ENCODE measurements around the gene PTPRN2. TPM values are rescaled to one million over a fixed set of nuclear protein-coding genes. Genes with fewer than 3 reads are reported as not detected.

The PTPRN2 gene
- total and polyA plus RNA-seq, 2 of the 13 experiments (the other 11 are each of a cell fraction or from before 2014, with no cell fraction given), result 2.5 to 24.2 TPM

- H4K20me1 ChIP-seq (ENCODE audit: insufficient read depth, low read length), result 0 out of 2 replicates have a peak, but pooled peaks cover 3% of the 10 kb centered on the region
- H3K36me3 ChIP-seq (replicated peaks in 1 of 2; ENCODE audit: control insufficient read depth in 1 of 2, insufficient read depth in 2 of 2, low read length in 2 of 2), result peaks cover 0 to 7% of the 10 kb centered on the region in 2 experiments; a peak in 1 of 5 replicates
- CTCF ChIA-PET (ENCODE audit: low intra/inter-chr PET ratio, low total read pairs), result no interaction called here
- H3K9me3 ChIP-seq (ENCODE audit: low read length), result no peaks in the 10 kb centered on the region
- H3K9ac ChIP-seq (ENCODE audit: insufficient read depth, low read depth, low read length), result no peak overlapping the region
- no peaks in the 10 kb centered on the region for H3K79me2 ChIP-seq (ENCODE audit: insufficient read depth, low read length)
- no peak overlapping the region for H3K4me3 ChIP-seq (replicated peaks in 1 of 3; ENCODE audit: insufficient read depth in 1 of 3, low read depth in 2 of 3, low read length in 3 of 3)
- no TSS peak for BruUV-seq (replicated peaks)
- peaks cover 14% of the 10 kb centered on the region for H3K4me1 ChIP-seq (ENCODE audit: insufficient read depth, low read length)
- in situ Hi-C loops (cut with HindIII; ENCODE audit: extremely low pct_ligation_motif_present, low pct_unique_long_range_greater_than_20kb), result no loop called here
- DNase-seq (ENCODE audit: low spot score) (no peak), ATAC-seq (no peak), FAIRE-seq (no peak)
- H3K4me2 ChIP-seq (ENCODE audit: low read depth, low read length), result no peak overlapping the region
- intact Hi-C loops (cut with micrococcal nuclease; ENCODE audit: unreplicated experiment), result no loop called here
- no peak for TF ChIP-seq DMAP1 (CRISPR knock-in tag; IDR thresholded peaks at IDR 0.05)
- TF ChIP-seq, protein P1, sequence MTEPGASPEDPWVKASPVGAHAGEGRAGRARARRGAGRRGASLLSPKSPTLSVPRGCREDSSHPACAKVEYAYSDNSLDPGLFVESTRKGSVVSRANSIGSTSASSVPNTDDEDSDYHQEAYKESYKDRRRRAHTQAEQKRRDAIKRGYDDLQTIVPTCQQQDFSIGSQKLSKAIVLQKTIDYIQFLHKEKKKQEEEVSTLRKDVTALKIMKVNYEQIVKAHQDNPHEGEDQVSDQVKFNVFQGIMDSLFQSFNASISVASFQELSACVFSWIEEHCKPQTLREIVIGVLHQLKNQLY (CRISPR knock-in tag; IDR thresholded peaks at IDR 0.05), result no peak
- TF ChIP-seq, protein P2, sequence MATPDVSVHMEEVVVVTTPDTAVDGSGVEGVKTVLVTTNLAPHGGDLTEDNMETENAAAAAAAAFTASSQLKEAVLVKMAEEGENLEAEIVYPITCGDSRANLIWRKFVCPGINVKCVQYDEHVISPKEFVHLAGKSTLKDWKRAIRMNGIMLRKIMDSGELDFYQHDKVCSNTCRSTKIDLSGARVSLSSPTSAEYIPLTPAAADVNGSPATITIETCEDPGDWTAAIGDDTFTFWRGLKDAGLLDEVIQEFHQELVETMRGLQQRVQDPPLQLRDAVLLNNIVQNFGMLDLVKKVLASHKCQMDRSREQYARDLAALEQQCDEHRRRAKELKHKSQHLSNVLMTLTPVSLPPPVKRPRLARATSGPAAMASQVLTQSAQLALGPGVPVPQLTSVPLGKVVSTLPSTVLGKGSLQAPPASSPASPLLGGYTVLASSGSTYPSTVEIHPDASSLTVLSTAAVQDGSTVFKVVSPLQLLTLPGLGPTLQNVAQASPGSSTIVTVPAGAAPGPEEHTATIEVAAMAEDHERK (CRISPR knock-in tag; IDR thresholded peaks at IDR 0.05; ENCODE audit: low read depth), result no peak
- no peak for TF ChIP-seq ZNF264 (CRISPR knock-in tag; IDR thresholded peaks at IDR 0.05)
- TF ChIP-seq, protein P3, sequence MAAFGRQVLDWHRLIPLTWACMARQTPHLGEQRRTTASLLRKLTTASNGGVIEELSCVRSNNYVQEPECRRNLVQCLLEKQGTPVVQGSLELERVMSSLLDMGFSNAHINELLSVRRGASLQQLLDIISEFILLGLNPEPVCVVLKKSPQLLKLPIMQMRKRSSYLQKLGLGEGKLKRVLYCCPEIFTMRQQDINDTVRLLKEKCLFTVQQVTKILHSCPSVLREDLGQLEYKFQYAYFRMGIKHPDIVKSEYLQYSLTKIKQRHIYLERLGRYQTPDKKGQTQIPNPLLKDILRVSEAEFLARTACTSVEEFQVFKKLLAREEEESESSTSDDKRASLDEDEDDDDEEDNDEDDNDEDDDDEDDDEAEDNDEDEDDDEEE (CRISPR knock-in tag; IDR thresholded peaks at IDR 0.05), result no peak
- TF ChIP-seq ELF4 (CRISPR knock-in tag; IDR thresholded peaks at IDR 0.05; ENCODE audit: borderline replicate concordance), result no peak
- TF ChIP-seq CCDC6 (CRISPR knock-in tag; IDR thresholded peaks at IDR 0.05), result no peak
- no peak for TF ChIP-seq MED1 (CRISPR knock-in tag; IDR thresholded peaks at IDR 0.05)
- TF ChIP-seq HOXA5 (CRISPR knock-in tag; IDR thresholded peaks at IDR 0.05), result no peak
- no peak for TF ChIP-seq TOPORS (CRISPR knock-in tag; IDR thresholded peaks at IDR 0.05)
- no peak for TF ChIP-seq ZNF337 (CRISPR knock-in tag; IDR thresholded peaks at IDR 0.05; ENCODE audit: borderline replicate concordance, low read depth)
- no peak for TF ChIP-seq SETDB1 (CRISPR knock-in tag; IDR thresholded peaks at IDR 0.05; ENCODE audit: borderline replicate concordance)
- no peak for TF ChIP-seq HOXD1 (CRISPR knock-in tag; IDR thresholded peaks at IDR 0.05)
- TF ChIP-seq HMG20A (CRISPR knock-in tag; IDR thresholded peaks at IDR 0.05; ENCODE audit: borderline replicate concordance), result no peak
- WGBS (ENCODE audit: low lambda C conversion rate), result 94% methylated on average over 11 of the region's 15 CpGs
- POLR2A ChIA-PET, result no interaction called here
- no peak overlapping the region for H2AFZ ChIP-seq (ENCODE audit: low read length)
- H3K27me3 ChIP-seq (ENCODE audit: control insufficient read depth in 1 of 2, insufficient read depth in 2 of 2, low read length in 2 of 2), result no peaks in the 10 kb centered on the region
- no peak overlapping the region for H3K27ac ChIP-seq (ENCODE audit: extremely low read length, insufficient read depth, low read length)
Measured at GRCh38 chr7:158110034-158110590, 477.5 kb downstream of the PTPRN2 start.
